GM18505 (cell line): ENCODE results near the gene CCNK.

Experiments used
- ATAC-seq: cut with Tn5 transposase; IDR thresholded peaks from one replicate; pipeline ENCODE4 v1.9.1; 2021; ENCODE audit not compliant: unreplicated experiment
- POLR2A ChIP-seq: IDR thresholded peaks from 4 replicates; pipeline ENCODE4 v1.6.1; 2011; ENCODE audit warnings: borderline replicate concordance; ENCODE audit not compliant: insufficient read depth, insufficient read length; ENCODE audit errors: extremely low read depth

CCNK gene

GRCh38 chr14:99522457-99522891 lies 41.3 kb downstream of the CCNK start:
- TF ChIP-seq POLR2A = no peak
- ATAC-seq = no peak

- no peak for TF ChIP-seq POLR2A
- ATAC-seq = no peak
Measured at GRCh38 chr14:99522934-99523703, 41.9 kb downstream of the CCNK start.

DNA sequence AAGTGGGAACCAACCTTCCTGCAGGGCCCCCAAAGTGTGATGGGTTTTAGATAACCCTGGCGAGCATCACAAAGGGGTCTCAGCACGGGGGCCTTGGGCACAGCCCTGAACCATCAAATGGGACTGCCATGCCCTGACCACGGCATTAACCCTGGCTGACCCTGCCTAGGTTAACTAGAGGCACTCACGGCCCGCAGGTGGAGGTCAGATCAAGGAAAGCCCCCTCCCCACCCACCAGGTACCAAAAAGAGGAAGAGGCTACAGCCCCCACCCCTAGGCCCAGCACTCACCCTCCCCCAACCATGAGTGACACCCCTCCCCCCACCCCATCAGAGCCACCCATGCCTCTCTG lies 42.5 kb downstream of the CCNK start:
- ATAC-seq = no peak
- no peak for TF ChIP-seq POLR2A

DNA sequence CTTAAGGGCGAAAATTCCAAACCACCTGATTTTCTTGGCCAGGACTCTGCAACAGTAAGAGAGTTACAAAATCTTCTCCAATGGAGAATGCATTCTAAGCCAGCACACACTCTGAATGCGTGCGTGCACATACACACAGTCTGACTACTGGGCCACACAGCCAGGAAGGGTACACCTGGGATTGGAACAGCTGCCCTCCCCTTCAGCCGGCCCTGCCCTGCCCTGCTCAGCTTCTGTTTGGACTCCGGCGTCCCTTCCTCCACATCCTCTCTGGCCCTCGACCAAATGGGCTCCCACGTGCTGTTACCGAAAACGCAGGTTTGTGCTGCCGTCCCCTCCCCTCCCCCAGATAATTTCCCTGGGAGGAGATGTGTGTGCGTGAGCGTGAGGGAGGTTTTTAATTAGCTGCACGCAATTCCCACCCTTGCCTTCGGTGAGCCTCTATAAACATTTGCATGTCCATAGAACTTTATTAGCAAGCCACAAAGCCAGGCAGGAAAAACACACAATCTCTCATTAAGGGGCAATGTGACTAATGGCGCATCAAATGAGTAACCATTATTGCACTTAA lies 43.0 kb downstream of the CCNK start:
- no peak for ATAC-seq
- TF ChIP-seq POLR2A = no peak

- no peak for ATAC-seq
Measured at GRCh38 chr14:99524804-99525698, 43.8 kb downstream of the CCNK start.

GRCh38 chr14:99525699-99526080 lies 44.5 kb downstream of the CCNK start:
- no peak for ATAC-seq
- TF ChIP-seq POLR2A = no peak

More at GRCh38 chr14:99524804-99525698, 43.8 kb downstream of the CCNK start:
- no peak for TF ChIP-seq POLR2A

DNA sequence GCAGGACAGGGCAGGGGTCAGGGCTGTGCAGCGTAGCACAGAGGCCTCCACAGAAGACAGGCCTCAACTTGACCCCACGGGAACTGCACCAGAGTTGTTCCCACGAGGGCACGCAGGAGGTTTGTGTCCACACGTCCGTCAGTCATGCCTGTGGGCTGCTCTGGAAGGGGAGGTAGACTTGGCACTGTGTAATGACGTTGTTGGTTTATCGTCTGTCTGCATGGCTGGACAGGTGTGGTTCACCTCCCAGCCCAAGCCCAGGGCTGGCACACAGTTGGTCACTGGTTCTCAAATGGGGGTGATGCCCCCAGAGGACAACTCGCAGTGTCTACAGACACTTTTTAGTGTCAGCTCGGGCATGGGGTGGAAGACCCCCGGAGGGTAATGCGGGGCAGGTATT lies 45.8 kb downstream of the CCNK start:
- no peak for ATAC-seq
- no peak for TF ChIP-seq POLR2A

DNA sequence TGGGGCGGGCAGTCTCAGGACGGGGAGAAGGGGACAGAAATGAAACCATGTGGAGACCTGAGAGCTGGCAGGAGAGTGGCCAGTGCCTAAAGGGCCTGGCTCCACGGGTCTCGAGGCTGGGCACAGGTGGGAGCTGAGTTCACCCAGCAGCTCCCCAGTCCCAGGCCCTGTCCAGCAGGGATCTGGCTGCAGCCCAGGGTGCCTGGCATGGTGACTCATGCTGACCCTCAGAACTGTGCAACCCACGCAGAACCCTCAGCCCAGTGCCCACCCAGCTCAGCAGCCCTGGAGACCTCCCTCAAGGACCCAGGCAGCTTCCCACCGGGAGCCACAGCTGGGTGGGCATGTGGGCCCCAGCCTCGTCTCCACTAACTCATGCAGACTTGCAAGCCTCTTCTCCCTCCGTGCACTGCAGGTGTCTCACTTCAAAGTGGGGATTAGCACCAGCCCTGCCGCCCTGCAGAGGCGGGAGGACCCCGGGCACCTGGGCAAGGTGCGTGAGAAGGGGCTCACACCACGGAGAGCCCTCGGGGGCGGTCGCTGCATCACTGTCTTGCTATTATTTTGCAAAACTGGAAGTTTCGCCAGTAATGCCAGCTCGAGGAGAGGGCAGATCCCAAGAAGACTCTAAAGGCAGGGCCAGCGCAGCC lies 46.3 kb downstream of the CCNK start:
- no peak for TF ChIP-seq POLR2A
- ATAC-seq = no peak

- no peak for ATAC-seq
- no peak for TF ChIP-seq POLR2A
Measured at GRCh38 chr14:99529899-99530298, 48.7 kb downstream of the CCNK start.

DNA sequence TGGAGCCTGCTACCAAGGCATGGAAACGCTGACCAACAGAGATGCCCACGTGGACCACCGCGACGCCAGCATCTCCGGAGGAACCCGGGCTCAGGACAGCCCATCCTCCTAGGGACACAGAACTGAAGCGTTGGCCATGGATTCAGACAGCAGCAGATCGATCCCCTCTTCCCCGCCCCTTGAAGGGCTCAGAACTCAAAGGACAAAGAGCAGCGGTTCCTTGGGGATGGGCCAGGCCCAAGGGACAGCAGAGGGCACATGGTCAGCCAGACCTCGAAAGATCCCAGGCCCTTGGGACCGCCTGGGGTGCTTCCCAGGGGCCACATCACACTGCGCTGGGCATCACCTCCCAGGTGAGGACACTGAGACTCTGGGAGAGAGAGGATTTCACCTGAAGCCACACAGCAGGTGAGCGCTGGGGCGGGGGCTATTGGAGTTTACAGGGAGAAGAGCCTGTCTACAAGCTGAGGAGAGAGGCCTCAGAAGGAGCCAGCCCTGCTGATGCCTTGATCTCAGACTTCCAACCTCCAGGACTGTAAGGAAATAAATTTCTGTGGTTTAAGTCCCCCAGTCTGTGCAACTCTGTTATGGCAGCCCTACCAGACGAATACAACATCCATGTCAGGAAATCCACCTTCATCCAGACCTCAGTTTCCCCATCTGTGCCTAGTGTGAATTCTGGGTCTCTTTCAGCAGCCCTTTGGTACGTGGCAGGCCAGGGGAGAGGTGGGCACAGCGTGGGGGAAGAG lies 49.4 kb downstream of the CCNK start:
- no peak for TF ChIP-seq POLR2A
- ATAC-seq = no peak

- no peak for ATAC-seq
- TF ChIP-seq POLR2A = no peak
Measured at GRCh38 chr14:99531251-99532096, 50.3 kb downstream of the CCNK start.

DNA sequence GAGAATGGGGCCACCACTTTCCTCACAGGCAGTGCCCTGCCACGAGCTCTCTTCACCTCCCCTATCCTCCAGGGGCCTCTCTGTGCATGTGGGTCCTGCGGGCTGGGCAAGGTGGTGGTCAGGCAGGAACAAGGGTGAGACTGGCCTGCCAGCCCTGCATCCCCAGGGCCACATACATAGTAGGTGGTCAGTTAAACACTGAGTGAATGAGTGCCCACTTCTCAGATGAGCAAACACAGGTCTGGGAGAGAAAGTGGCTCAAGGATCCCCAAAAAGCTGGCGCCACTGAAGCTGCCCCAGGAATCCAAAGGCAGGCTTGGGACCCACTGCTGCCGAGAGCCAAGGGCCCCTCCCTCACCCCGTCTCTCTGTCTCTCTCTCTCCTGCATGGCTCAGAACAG lies 51.1 kb downstream of the CCNK start:
- ATAC-seq = no peak
- no peak for TF ChIP-seq POLR2A
